Measurements from ENCODE around the gene ANKRD33.
A peak's percentile ranks its signal among the peaks of the same experiment; 100 is the strongest.

GRCh38 chr12:51911788-51912711 is 24.1 kb downstream of the ANKRD33 start:
- peak in 1 of 2 donors; percentile 13 for TF ChIP-seq POLR2A (IDR thresholded peaks at IDR 0.05)
- TF ChIP-seq CTCF (IDR thresholded peaks at IDR 0.05) = no peak

All from thyroid gland (tissue), 4 donors.